ENCODE results near the gene WDR26.
"Not testable (repeated sequence)": the region's sequence is repeated elsewhere in the genome, so short reads cannot be mapped to it uniquely, and the experiment has no call there.

The WDR26 gene

DNA sequence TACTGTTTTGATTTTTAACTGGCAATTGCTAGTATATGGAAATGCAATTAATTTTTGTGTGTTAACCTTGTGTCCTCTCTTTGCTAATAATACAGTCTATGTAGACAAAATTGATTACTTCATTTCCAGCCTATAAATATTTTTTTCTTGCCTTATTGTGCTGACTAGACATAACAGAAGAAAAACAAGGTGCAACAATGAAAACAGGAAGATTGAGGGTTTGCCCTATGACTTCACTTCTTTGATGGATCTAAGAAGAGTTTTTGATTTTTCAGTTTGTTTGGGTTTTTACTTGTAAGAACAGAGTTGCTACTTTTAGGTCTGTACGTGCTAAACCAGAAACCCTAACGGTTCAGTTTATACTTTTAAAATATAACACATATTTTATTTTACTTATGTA, 86.5 kb downstream of the WDR26 start:
- no peak overlapping the region for H3K27ac ChIP-seq (ENCODE audit: low read depth, low read length)
- H3K27me3 ChIP-seq (ENCODE audit: insufficient read depth, low read length), result no peaks in the 10 kb centered on the region
- no peaks in the 10 kb centered on the region for H3K79me2 ChIP-seq (ENCODE audit: control insufficient read depth, insufficient read depth, low read length, unreplicated experiment)
- H3K36me3 ChIP-seq (ENCODE audit: insufficient read depth, low read length), result no peaks in the 10 kb centered on the region
- H3K4me3 ChIP-seq (ENCODE audit: low read depth, low read length), result no peak overlapping the region
- no peaks in the 10 kb centered on the region for H3K4me1 ChIP-seq (ENCODE audit: control insufficient read depth, insufficient read depth, low read length, unreplicated experiment)
- no peak overlapping the region for H2AFZ ChIP-seq (ENCODE audit: low read length, unreplicated experiment)

DNA sequence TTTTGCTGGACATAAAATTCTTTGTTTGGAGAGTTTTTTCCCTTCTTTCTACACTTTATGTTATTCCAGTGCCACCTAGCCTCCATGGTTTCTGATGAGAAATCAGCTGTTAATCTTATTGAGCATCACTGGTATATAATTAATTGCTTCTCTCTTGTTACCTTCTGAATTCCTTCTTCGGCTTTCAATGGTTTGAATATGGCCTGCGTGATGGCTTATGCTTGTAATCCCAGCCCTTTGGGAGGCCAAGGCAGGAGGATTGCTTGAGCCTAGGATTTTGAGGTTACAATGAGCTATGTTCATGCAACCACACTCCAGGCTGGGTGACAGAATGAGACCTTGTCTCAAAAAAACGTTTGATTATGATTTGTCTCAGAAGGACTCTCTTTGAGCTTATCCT, 90.9 kb downstream of the WDR26 start:
- Histone ChIP-seq H3K36me3 (ENCODE audit: insufficient read depth, low read length) (no peaks in the 10 kb centered on the region), H3K79me2 (ENCODE audit: control insufficient read depth, insufficient read depth, low read length, unreplicated experiment) (no peaks in the 10 kb centered on the region), H2AFZ (ENCODE audit: low read length, unreplicated experiment) (no peak overlapping the region), H3K4me3 (ENCODE audit: low read depth, low read length) (no peak overlapping the region), H3K27ac (ENCODE audit: low read depth, low read length) (no peak overlapping the region), H3K4me1 (ENCODE audit: control insufficient read depth, insufficient read depth, low read length, unreplicated experiment) (no peaks in the 10 kb centered on the region), H3K27me3 (ENCODE audit: insufficient read depth, low read length) (no peaks in the 10 kb centered on the region)

GRCh38 chr1:224340453-224341384, 93.9 kb downstream of the WDR26 start:
- H3K4me3 ChIP-seq (ENCODE audit: low read depth, low read length), result peak overlapping the region; percentile 90
- not testable (repeated sequence) for H3K27me3 ChIP-seq (ENCODE audit: insufficient read depth, low read length); H3K27ac ChIP-seq (ENCODE audit: low read depth, low read length); H3K79me2 ChIP-seq (ENCODE audit: control insufficient read depth, insufficient read depth, low read length, unreplicated experiment); H3K4me1 ChIP-seq (ENCODE audit: control insufficient read depth, insufficient read depth, low read length, unreplicated experiment); H3K36me3 ChIP-seq (ENCODE audit: insufficient read depth, low read length)
- peak overlapping the region; percentile 95 for H2AFZ ChIP-seq (ENCODE audit: low read length, unreplicated experiment)

DNA sequence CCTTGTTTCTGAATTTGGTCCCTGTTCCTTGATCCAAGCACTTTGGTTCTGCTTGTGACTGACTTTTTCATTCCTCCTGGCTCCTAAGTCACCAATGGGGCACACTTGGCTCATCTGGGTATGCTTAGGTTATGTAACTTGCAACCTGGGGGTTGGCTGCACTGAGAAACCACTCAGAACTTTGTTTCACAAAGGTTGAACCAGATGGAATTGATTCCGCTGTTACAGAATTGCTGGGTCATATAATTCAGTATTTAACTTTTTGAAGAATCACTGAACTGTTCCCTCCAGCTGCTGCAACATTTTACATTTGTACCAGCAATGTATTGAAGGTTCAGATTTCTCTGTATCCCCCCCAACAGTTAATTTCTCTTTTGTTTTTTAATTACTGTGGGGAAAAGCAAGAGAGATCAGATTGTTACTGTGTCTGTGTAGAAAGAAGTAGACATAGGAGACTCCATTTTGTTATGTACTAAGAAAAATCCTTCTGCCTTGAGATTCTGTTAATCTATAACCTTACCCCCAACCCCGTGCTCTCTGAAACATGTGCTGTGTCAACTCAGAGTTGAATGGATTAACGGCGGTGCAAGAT, 95.1 kb downstream of the WDR26 start:
- Histone ChIP-seq H2AFZ (ENCODE audit: low read length, unreplicated experiment) (no peak overlapping the region), H3K4me3 (ENCODE audit: low read depth, low read length) (no peak overlapping the region), H3K27ac (ENCODE audit: low read depth, low read length) (no peak overlapping the region), H3K4me1 (ENCODE audit: control insufficient read depth, insufficient read depth, low read length, unreplicated experiment) (peaks cover under 1% of the 10 kb centered on the region), H3K36me3 (ENCODE audit: insufficient read depth, low read length) (no peaks in the 10 kb centered on the region), H3K27me3 (ENCODE audit: insufficient read depth, low read length) (no peaks in the 10 kb centered on the region), H3K79me2 (ENCODE audit: control insufficient read depth, insufficient read depth, low read length, unreplicated experiment) (no peaks in the 10 kb centered on the region)

DNA sequence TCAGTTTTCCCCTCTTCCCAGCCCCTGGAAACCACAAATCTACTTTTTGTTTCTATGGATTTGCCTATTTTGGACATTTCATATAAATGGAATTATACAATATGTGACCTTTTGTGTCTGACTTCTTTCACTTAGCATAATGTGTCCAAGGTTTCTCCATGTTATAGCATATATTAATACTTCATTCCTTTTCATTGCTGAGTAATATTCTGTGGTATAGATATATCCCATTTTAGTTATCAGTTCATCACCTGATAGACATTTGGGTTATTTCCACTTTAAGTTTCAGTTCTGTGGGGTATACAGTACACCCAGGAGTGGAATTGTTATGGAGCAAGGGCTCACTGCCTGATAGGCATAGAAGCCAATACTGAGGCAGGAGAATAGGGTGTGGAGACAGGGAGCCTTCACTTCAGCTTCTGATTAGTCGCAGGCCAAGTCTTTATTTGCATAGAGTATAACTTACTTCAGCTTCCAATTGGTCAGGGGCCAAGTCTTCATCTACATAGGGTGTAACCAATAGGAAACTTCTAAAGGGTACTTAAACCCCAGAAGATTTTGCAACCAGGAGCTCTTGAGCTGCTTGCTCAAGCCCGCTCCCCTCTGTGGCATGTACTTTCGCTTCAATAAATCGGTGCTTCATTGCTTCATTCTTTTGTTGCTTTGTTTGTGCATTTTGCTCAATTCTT, 96.3 kb downstream of the WDR26 start:
- no peaks in the 10 kb centered on the region for H3K27me3 ChIP-seq (ENCODE audit: insufficient read depth, low read length)
- no peaks in the 10 kb centered on the region for H3K36me3 ChIP-seq (ENCODE audit: insufficient read depth, low read length)
- no peak overlapping the region for H3K4me3 ChIP-seq (ENCODE audit: low read depth, low read length)
- no peak overlapping the region for H3K27ac ChIP-seq (ENCODE audit: low read depth, low read length)
- no peaks in the 10 kb centered on the region for H3K79me2 ChIP-seq (ENCODE audit: control insufficient read depth, insufficient read depth, low read length, unreplicated experiment)
- H2AFZ ChIP-seq (ENCODE audit: low read length, unreplicated experiment), result no peak overlapping the region
- peaks cover 7% of the 10 kb centered on the region for H3K4me1 ChIP-seq (ENCODE audit: control insufficient read depth, insufficient read depth, low read length, unreplicated experiment)
